Muscle layer of duodenum (tissue), 2 donors: ENCODE results near the gene TNP2.

Experiments
- H3K27ac ChIP-seq: one replicate; pipeline ENCODE4 v1.7.0; 2013; ENCODE audit warnings: mild to moderate bottlenecking, low read length
- H3K27me3 ChIP-seq: one replicate; pipeline ENCODE4 v1.7.0; 2013; ENCODE audit warnings: low read depth, mild to moderate bottlenecking, control low read depth, low read length
- H3K36me3 ChIP-seq, 2 donors: one replicate each; pipeline ENCODE4 v1.7.0; 2013; ENCODE audit warnings: low read length in 2 of 2, control low read depth in 1 of 2, mild to moderate bottlenecking in 1 of 2; ENCODE audit not compliant: insufficient read depth in 2 of 2, control insufficient read depth in 1 of 2
- H3K4me1 ChIP-seq, 2 donors: one replicate each; pipeline ENCODE4 v1.7.0; 2013; ENCODE audit warnings: low read length in 2 of 2, mild to moderate bottlenecking in 2 of 2, control low read depth in 1 of 2, moderate library complexity in 1 of 2; ENCODE audit not compliant: insufficient read depth in 2 of 2, control insufficient read depth in 1 of 2
- H3K4me3 ChIP-seq, 2 donors: one replicate each; pipeline ENCODE4 v1.7.0; 2013; ENCODE audit warnings: low read length in 2 of 2, low read depth in 1 of 2, mild to moderate bottlenecking in 1 of 2
- H3K9me3 ChIP-seq, 2 donors: one replicate each; pipeline ENCODE4 v1.7.0; 2013; ENCODE audit warnings: low read length in 2 of 2, control low read depth in 1 of 2, mild to moderate bottlenecking in 1 of 2; ENCODE audit not compliant: control insufficient read depth in 1 of 2
- donor health status: healthy.

Gene TNP2

DNA sequence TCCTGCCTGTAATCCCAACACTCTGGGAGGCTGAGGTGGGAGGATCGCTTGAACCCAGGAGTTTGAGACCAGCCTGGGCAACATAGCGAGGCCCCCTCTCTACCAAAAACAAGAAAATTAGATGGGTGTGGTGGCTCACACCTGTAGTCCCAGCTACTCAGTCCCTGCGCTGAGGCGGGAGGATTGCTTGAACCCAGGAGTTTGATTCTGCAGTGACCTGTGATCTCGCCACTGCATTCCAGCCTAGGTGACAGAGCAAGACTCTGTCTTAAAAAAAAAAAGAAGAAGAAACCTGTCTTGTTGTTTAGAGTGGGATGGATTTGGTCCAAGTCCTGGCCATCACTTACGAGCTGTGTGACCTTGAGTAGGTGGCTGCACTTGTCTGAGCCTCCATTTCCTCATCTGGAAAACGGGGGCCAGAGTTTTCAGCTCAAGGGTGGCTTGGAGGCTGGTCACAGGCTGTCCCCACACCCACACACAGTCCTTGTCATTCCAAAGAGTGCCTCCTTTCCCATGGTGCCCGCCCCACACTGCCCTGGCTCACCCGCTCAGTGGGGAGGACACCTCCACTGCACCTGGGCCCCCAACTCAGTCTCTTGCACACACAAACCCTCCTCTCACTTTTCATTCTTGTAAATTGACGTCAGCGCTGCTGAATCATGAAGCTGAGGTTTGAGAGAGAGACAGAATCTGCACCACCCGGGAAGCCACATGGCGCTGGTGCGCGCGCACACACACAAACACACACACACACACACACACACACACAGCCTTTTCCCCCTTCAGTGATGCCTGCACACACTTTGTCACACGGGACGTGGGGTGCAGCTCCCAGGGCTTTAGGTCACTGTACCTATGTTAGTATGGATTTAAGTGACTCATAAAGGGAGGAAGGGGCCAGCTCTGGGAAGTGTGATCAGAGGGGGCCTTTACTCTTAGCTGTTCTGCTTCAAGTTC is 17.3 kb downstream of the TNP2 start:
- no peaks in the 10 kb centered on the region for H3K9me3 ChIP-seq
- H3K27ac ChIP-seq = no peak overlapping the region
- H3K4me3 ChIP-seq = no peak overlapping the region
- H3K4me1 ChIP-seq = peaks cover 0 to 8% of the 10 kb centered on the region in 2 donors
- H3K27me3 ChIP-seq = no peaks in the 10 kb centered on the region
- H3K36me3 ChIP-seq = no peaks in the 10 kb centered on the region

GRCh38 chr16:11250786-11251524 is 18.2 kb downstream of the TNP2 start:
- H3K9me3 ChIP-seq = no peaks in the 10 kb centered on the region
- H3K4me1 ChIP-seq = peaks cover 0 to 5% of the 10 kb centered on the region in 2 donors
- no peak overlapping the region for H3K4me3 ChIP-seq
- H3K27ac ChIP-seq = no peak overlapping the region
- H3K36me3 ChIP-seq = no peaks in the 10 kb centered on the region
- no peaks in the 10 kb centered on the region for H3K27me3 ChIP-seq

DNA sequence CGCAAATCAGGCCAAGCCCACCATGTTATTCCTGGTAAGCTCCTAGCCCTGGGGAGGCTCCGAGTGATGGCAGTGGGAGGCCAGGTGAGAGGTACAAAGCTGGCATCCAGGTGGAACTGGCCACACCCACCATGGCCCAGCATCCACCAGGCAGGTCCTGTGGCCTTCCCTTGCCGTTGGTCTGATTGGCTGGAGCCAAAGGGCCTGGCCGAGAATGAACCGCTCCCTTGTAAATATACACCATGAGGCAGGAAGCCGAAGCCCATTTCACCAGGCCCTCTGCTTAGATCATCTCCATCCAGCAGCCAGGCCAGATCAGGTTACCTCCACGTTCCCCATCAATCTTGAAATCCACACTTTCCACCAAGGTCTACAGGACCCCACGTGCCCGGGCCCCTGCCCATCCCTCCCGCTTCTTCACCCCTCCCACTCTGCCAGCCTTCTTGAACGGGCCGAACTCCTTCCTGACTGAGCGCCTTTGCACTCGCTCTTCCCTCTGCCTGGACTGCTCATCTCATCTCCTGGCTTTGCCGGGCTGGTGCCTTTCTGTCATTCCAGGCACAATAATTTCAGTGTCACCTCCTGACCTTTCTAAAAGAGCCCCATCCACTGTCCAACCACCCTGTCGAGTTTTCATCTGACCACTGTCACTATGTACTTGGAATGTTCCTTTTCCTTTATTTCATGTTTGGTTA is 18.9 kb downstream of the TNP2 start:
- no peak overlapping the region for H3K27ac ChIP-seq
- no peak overlapping the region for H3K4me3 ChIP-seq
- H3K36me3 ChIP-seq = no peaks in the 10 kb centered on the region
- no peaks in the 10 kb centered on the region for H3K27me3 ChIP-seq
- peaks cover 0 to 5% of the 10 kb centered on the region in 2 donors for H3K4me1 ChIP-seq
- H3K9me3 ChIP-seq = no peaks in the 10 kb centered on the region

- H3K9me3 ChIP-seq = no peaks in the 10 kb centered on the region
- H3K4me3 ChIP-seq = no peak overlapping the region
- H3K27me3 ChIP-seq = no peaks in the 10 kb centered on the region
- no peak overlapping the region for H3K27ac ChIP-seq
- no peaks in the 10 kb centered on the region for H3K4me1 ChIP-seq
- H3K36me3 ChIP-seq = no peaks in the 10 kb centered on the region
Measured at GRCh38 chr16:11249233-11250061, 19.7 kb downstream of the TNP2 start.

- H3K4me3 ChIP-seq = no peak overlapping the region
- H3K36me3 ChIP-seq = no peaks in the 10 kb centered on the region
- H3K27me3 ChIP-seq = no peaks in the 10 kb centered on the region
- no peaks in the 10 kb centered on the region for H3K4me1 ChIP-seq
- no peak overlapping the region for H3K27ac ChIP-seq
- no peaks in the 10 kb centered on the region for H3K9me3 ChIP-seq
Measured at GRCh38 chr16:11248133-11248532, 21.0 kb downstream of the TNP2 start.

DNA sequence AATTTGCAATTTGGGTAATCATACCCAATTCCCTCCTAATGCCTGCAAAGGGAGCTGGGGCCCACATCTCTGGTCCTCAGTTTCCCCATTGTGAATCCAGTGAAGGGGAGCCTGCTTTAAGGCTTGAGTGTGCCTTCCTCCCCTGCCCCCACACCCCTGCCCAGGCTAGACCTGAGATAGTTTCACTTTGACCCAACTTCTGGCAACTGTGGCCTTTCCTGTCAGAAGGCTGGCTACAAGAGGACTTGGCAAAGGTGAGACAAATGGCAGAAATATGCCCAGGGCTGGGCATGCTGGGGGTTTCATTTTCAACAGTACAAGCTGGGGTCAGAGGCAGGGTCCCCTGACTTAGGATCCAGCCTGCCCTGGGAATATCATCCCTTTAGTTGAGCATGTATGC is 23.1 kb downstream of the TNP2 start:
- H3K27me3 ChIP-seq = no peaks in the 10 kb centered on the region
- H3K9me3 ChIP-seq = no peaks in the 10 kb centered on the region
- H3K4me1 ChIP-seq = no peaks in the 10 kb centered on the region
- no peak overlapping the region for H3K27ac ChIP-seq
- no peaks in the 10 kb centered on the region for H3K36me3 ChIP-seq
- no peak overlapping the region for H3K4me3 ChIP-seq

DNA sequence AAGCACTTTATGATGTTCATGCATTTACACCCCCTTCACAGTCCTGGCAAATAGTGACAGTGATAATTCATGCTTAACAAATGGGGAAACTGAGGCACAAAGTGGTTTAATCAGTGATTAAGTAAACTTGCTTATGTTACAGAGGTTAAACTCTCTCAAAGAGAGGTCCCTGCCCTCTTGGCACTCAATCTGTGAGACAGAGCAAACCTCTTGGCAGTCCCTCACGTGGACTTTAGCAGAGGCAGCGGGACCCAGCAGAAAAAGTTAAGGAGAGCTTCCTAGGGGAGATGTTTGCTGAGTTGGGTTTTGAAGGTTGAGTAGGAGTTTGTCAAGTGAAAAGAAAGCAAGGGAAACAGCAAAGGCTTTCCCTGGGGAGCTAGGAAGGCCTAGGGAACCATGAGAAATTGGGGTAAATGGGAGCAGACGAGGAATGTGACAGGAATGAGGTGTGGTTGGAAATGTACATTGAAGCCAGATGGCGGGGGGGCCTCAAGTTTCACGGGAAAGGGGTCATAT is 23.8 kb downstream of the TNP2 start:
- Histone ChIP-seq H3K4me1 (no peaks in the 10 kb centered on the region), H3K27me3 (no peaks in the 10 kb centered on the region), H3K4me3 (no peak overlapping the region), H3K9me3 (no peaks in the 10 kb centered on the region), H3K36me3 (no peaks in the 10 kb centered on the region), H3K27ac (no peak overlapping the region)

DNA sequence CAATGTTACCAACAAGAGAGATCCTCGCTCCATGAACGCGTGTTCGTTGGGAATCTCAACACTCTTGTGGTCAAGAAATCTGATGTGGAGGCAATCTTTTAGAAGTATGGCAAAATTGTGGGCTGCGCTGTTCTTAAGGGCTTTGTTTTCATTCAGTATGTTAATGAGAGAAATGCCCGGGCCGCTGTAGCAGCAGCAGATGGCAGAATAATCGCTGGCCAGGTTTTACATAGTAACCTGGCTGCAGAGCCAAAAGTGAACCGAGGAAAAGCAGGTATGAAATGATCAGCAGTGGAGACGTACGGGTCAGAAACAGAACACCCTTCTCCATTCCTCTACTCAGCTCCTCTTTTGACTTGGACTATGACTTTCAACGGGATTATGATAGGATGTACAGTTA is 26.5 kb downstream of the TNP2 start:
- H3K36me3 ChIP-seq = no peaks in the 10 kb centered on the region
- no peaks in the 10 kb centered on the region for H3K27me3 ChIP-seq
- no peak overlapping the region for H3K27ac ChIP-seq
- H3K4me1 ChIP-seq = no peaks in the 10 kb centered on the region
- no peaks in the 10 kb centered on the region for H3K9me3 ChIP-seq
- no peak overlapping the region for H3K4me3 ChIP-seq

- Histone ChIP-seq H3K27me3 (no peaks in the 10 kb centered on the region), H3K36me3 (no peaks in the 10 kb centered on the region), H3K9me3 (no peaks in the 10 kb centered on the region), H3K4me3 (no peak overlapping the region), H3K27ac (no peak overlapping the region), H3K4me1 (no peaks in the 10 kb centered on the region)
Measured at GRCh38 chr16:11241480-11242204, 27.5 kb downstream of the TNP2 start.
